Omental fat pad (tissue), 4 donors: ENCODE measurements around the gene AHI1. TPM values are rescaled to one million over a fixed set of nuclear protein-coding genes. Genes with fewer than 3 reads are reported as not detected.
"Not testable (repeated sequence)": the region's sequence is repeated elsewhere in the genome, so short reads cannot be mapped to it uniquely, and the experiment has no call there.

ENCODE experiments used
- ATAC-seq: fragments of 150-250 bp; one replicate; pipeline ENCODE4 v1.9.1; 2016; ENCODE audit warnings: mild to moderate bottlenecking, moderate library complexity; ENCODE audit not compliant: low FRiP score
- DNase-seq: peaks from one replicate; pipeline ENCODE4 v3.0.0-alpha.2; 2019; ENCODE audit warnings: low spot score
- CTCF ChIP-seq, 3 donors: fragments of 450-650 bp; IDR thresholded peaks; one replicate each; pipeline ENCODE4 v1.5.1; 2016 to 2017; ENCODE audit warnings: antibody characterized with exemption in 3 of 3, mild to moderate bottlenecking in 3 of 3, moderate library complexity in 2 of 3
- total RNA-seq, 4 donors: library from RNA; depleted of rRNA; stranded (reverse); fragments of >200 nt; gene quantifications; one replicate each; pipeline ENCODE4 v1.1.0, GENCODE V29; 2016

AHI1 gene
- total RNA-seq, 4 donors from 2014 or later, result 26.3 to 59.3 (median 35.7) TPM

DNA sequence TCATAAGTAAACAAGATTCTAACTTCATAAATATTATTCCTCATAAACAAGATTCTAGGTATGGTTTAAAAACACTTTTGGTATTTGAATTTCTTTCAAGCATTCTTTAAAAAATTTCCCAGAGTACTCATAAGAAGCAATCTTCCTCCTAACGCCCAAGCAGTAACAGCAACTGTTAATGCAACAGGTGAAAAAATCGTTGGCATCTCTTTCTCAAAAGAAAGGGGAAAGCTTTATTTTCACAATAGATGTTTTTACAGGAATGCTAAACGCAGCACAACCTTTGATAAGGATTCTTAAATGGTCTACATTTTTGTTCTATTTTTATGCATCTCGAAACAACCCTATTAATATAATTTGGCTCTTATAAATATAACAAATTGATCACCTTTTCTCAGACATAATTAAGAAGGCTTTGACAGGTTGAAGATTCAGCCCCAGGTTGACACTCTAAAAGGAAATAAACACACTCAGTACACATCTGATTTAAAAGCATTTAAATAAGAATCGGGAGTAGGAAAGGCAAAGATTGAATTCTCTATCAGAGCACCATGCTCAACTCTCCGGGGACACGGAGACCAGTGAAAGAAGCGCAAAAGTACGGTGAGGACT is 634 bp downstream of the AHI1 start:
- TF ChIP-seq CTCF (IDR thresholded peaks at IDR 0.05), result no peak

GRCh38 chr6:135493218-135493961 is 4.2 kb downstream of the AHI1 start:
- ATAC-seq, result no peak
- no peak for TF ChIP-seq CTCF (IDR thresholded peaks at IDR 0.05)
- no peak for DNase-seq

More for the DNA sequence above, 634 bp downstream of the AHI1 start:
- ATAC-seq (no peak), DNase-seq (no peak)

GRCh38 chr6:135490381-135490780 is 7.2 kb downstream of the AHI1 start:
- TF ChIP-seq CTCF (IDR thresholded peaks at IDR 0.05), result no peak
- DNase-seq (no peak), ATAC-seq (no peak)

GRCh38 chr6:135488023-135488422 is 9.5 kb downstream of the AHI1 start:
- ATAC-seq, result no peak
- DNase-seq, result no peak
- TF ChIP-seq CTCF (IDR thresholded peaks at IDR 0.05), result no peak

DNA sequence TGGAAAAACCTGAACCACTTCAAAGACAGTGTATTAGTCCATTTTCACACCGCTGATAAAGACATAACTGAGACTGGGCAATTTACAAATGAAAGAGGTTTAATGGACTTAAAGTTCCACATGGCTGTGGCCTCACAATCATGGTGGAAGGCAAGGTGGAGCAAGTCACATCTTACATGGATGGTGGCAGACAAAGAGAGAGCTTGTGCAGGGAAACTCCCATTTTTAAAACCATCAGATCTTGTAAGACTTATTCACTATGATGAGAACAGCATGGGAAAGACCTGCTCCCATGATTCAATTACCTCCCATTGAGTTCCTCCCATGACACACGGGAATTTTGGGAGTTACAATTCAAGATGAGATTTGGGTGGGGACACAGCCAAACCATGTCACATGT is 13.6 kb downstream of the AHI1 start:
- not testable (repeated sequence) for DNase-seq, ATAC-seq

DNA sequence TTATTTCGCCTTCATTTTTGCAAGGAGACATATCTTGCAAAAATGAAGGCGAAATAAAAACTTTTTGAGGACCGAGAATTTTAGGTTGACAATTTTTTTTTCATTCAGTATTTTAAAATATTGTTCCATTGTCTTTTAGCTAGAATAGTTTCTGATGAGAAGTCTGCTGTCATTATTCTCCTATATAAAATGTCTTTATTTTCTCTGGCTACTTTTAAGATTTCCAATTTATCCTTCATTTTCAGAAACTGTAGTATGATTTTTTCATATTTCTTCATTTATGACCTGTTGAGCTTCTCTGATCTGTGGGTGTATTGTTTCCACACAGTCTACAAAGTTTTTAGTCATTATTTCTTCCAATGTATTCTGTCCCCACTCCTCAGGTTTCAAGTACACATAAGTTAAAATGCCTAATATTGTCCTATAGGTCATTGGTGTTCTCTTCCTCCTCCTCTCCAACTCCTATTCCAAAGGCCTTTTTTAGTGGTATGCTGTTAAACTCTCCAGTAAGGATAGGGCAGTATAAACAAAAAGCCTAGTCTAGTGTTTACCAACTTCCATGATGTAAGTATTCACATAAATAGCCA is 15.7 kb downstream of the AHI1 start:
- no peak for ATAC-seq
- no peak for TF ChIP-seq CTCF (IDR thresholded peaks at IDR 0.05)
- no peak for DNase-seq

- DNase-seq (no peak), ATAC-seq (no peak)
- TF ChIP-seq CTCF (IDR thresholded peaks at IDR 0.05), result no peak
Observed at GRCh38 chr6:135479601-135480000, 17.9 kb downstream of the AHI1 start.
